SK-N-MC (cell line): ENCODE measurements around the gene KRT31.

ENCODE experiments used
- EZH2 ChIP-seq: fragments of 200-600 bp; sonication (generic); IDR thresholded peaks from one replicate; pipeline ENCODE4 v1.6.1; 2017; ENCODE audit warnings: antibody characterized with exemption
- FOXP2 ChIP-seq: optimal IDR thresholded peaks from 2 replicates; pipeline ENCODE3; 2011; ENCODE audit warnings: mild to moderate bottlenecking, moderate library complexity; ENCODE audit not compliant: insufficient read depth; ENCODE audit errors: extremely low read length, control extremely low read depth
- POLR2AphosphoS5 ChIP-seq: IDR thresholded peaks from 2 replicates; pipeline ENCODE4 v1.6.1; 2012; ENCODE audit warnings: mild to moderate bottlenecking, low read depth, low read length, borderline replicate concordance

- TF ChIP-seq EZH2 (no peak), POLR2AphosphoS5 (no peak), FOXP2 (no peak)
Measured at GRCh38 chr17:41407226-41407625, 9.8 kb upstream of the KRT31 start.
